CD8-positive, alpha-beta memory T cell (primary cell): Measurements from ENCODE around the gene VANGL2. TPM values are rescaled to one million over a fixed set of nuclear protein-coding genes. Genes with fewer than 3 reads are reported as not detected.
A peak's percentile ranks its signal among the peaks of the same experiment; 100 is the strongest.
"Not testable (repeated sequence)": the region's sequence is repeated elsewhere in the genome, so short reads cannot be mapped to it uniquely, and the experiment has no call there.

Experiments
- CTCF ChIA-PET: fragments of 350-600 bp; sonication (Branson Sonifier 250); formaldehyde crosslinking; loops from one replicate; lab custom pipeline; 2021; ENCODE audit warnings: antibody characterized with exemption; lab: Charles Lee
- POLR2A ChIA-PET: fragments of 350-600 bp; sonication (Branson Sonifier 250); formaldehyde crosslinking; loops from one replicate; lab custom pipeline; 2021; ENCODE audit warnings: antibody characterized with exemption; lab: Charles Lee
- DNase-seq, 5 donors: peaks; one replicate each; pipeline versions ENCODE4 v3.0.0 to v3.0.0-alpha.2; 2020 to 2022; ENCODE audit warnings: mixed read lengths in 1 of 5
- H3K27ac ChIP-seq: one replicate; pipeline ENCODE4 v1.7.0; 2013; ENCODE audit warnings: low read depth, mild to moderate bottlenecking, low read length, moderate library complexity
- H3K27me3 ChIP-seq: 2 replicates; pipeline ENCODE4 v1.7.0; 2013; ENCODE audit warnings: low read length, mild to moderate bottlenecking; ENCODE audit not compliant: insufficient read depth, poor library complexity, severe bottlenecking
- H3K36me3 ChIP-seq: 2 replicates; pipeline ENCODE4 v1.7.0; 2013; ENCODE audit warnings: mild to moderate bottlenecking, low read length, moderate library complexity; ENCODE audit not compliant: insufficient read depth
- H3K4me1 ChIP-seq: 2 replicates; pipeline ENCODE4 v1.7.0; 2013; ENCODE audit warnings: mild to moderate bottlenecking, low read length, moderate library complexity; ENCODE audit not compliant: insufficient read depth
- H3K4me3 ChIP-seq: 2 replicates; pipeline ENCODE4 v1.7.0; 2013; ENCODE audit warnings: mild to moderate bottlenecking, low read length
- H3K9me3 ChIP-seq: 2 replicates; pipeline ENCODE4 v1.7.0; 2013; ENCODE audit warnings: mild to moderate bottlenecking, low read length
- H3K27ac Mint-ChIP-seq, 8 donors: one replicate each; pipeline ENCODE4 v1.8.0; 2020 to 2021; ENCODE audit warnings: mixed read lengths in 8 of 8, mild to moderate bottlenecking in 6 of 8, inconsistent platforms in 3 of 8, moderate library complexity in 3 of 8
- H3K27me3 Mint-ChIP-seq, 2 donors: one replicate each; pipeline ENCODE4 v1.8.0; 2020 to 2021; ENCODE audit warnings: mixed read lengths in 2 of 2, mild to moderate bottlenecking in 1 of 2, moderate library complexity in 1 of 2
- H3K36me3 Mint-ChIP-seq, 3 donors: one replicate each; pipeline ENCODE4 v1.8.0; 2020 to 2021; ENCODE audit warnings: mixed read lengths in 3 of 3, inconsistent platforms in 1 of 3, mild to moderate bottlenecking in 1 of 3
- H3K4me1 Mint-ChIP-seq, 3 donors: one replicate each; pipeline ENCODE4 v1.8.0; 2020 to 2021; ENCODE audit warnings: mixed read lengths in 3 of 3, inconsistent platforms in 1 of 3, mild to moderate bottlenecking in 1 of 3
- H3K4me3 Mint-ChIP-seq, 7 donors: one replicate each; pipeline ENCODE4 v1.8.0; 2020 to 2021; ENCODE audit warnings: mixed read lengths in 7 of 7, mild to moderate bottlenecking in 6 of 7, moderate library complexity in 4 of 7, inconsistent platforms in 2 of 7
- H3K9me3 Mint-ChIP-seq, 5 donors: one replicate each; pipeline ENCODE4 v1.8.0; 2020 to 2022; ENCODE audit warnings: mixed read lengths in 5 of 5, mild to moderate bottlenecking in 3 of 5, moderate library complexity in 2 of 5, inconsistent platforms in 1 of 5
- polyA plus RNA-seq: library from polyadenylated mRNA; unstranded; fragments of 300-500 nt; fragmentation: Illumina TruSeq; gene quantifications from one replicate; pipeline ENCODE4 v1.2.3, GENCODE V29; 2021
- total RNA-seq, 2 experiments: library from RNA; stranded (reverse); gene quantifications; one replicate each; pipeline ENCODE4 v1.2.3, GENCODE V29; 2021

VANGL2 gene
- total and polyA plus RNA-seq, 3 experiments from 2014 or later, result 0.04 to 0.07 TPM; not detected in 1

DNA sequence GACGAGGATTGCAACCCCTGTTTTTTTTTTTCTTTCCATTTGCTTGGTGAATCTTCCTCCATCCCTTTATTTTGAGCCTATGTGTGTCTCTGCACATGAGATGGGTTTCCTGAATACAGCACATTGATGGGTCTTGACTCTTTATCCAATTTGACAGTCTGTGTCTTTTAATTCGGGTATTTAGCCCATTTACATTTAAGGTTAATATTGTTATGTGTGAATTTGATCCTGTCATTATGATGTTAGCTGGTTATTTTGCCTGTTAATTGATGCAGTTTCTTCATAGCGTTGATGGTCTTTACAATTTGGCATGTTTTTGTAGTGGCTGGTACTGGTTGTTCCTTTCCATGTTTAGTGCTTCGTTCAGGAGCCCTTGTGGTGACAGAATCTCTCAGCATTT is 12.0 kb upstream of the VANGL2 start:
- DNase-seq, H3K9me3 ChIP-seq, H3K27ac ChIP-seq, H3K36me3 ChIP-seq, POLR2A ChIA-PET, H3K27ac Mint-ChIP-seq, H3K4me3 Mint-ChIP-seq, H3K4me1 Mint-ChIP-seq, H3K4me1 ChIP-seq, H3K9me3 Mint-ChIP-seq, H3K27me3 ChIP-seq, H3K4me3 ChIP-seq: not testable (repeated sequence)
- H3K27me3 Mint-ChIP-seq, result peaks cover 10 to 20% of the 10 kb centered on the region in 2 donors
- peaks cover 0 to 30% (median 2%) of the 10 kb centered on the region in 3 donors for H3K36me3 Mint-ChIP-seq
- CTCF ChIA-PET, result interaction anchor here (1.3 kb wide), 1 partner anchor 10 kb away, joined by 3 read pairs; no protein-coding TSS in a partner anchor

DNA sequence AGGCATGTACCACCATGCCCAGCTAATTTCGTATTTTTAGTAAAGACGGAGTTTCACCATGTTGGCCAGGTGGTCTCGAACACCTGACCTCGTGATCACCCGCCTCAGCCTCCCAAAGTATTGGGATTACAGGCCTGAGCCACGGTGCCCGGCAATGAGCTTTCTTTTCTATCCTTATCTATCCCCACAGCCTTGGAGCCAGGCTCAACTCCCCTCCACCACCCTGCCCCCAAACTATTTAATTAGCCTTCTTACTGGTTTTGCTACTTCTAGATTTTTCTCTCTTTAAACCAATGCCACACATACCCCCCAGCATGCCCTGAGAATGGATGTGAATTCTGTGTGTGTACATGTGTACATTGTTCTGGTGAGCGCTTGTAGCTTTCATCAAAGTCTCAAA is 5.7 kb upstream of the VANGL2 start:
- no peak overlapping the region for H3K27ac ChIP-seq
- Mint-ChIP-seq H3K27me3 (peaks cover 7 to 38% of the 10 kb centered on the region in 2 donors), H3K4me1 (no peaks in the 10 kb centered on the region), H3K27ac (peak overlapping the region in 1 of 8 donors; percentile 44), H3K4me3 (no peak overlapping the region), H3K36me3 (peaks cover 0 to 3% (median 0%) of the 10 kb centered on the region in 3 donors), H3K9me3 (no peaks in the 10 kb centered on the region)
- H3K4me1 ChIP-seq, result no peaks in the 10 kb centered on the region
- no peak for DNase-seq
- H3K27me3 ChIP-seq, result peaks cover 4% of the 10 kb centered on the region
- POLR2A ChIA-PET, result no interaction called here
- H3K36me3 ChIP-seq, result no peaks in the 10 kb centered on the region
- CTCF ChIA-PET, result no interaction called here
- no peak overlapping the region for H3K4me3 ChIP-seq
- H3K9me3 ChIP-seq, result no peaks in the 10 kb centered on the region

DNA sequence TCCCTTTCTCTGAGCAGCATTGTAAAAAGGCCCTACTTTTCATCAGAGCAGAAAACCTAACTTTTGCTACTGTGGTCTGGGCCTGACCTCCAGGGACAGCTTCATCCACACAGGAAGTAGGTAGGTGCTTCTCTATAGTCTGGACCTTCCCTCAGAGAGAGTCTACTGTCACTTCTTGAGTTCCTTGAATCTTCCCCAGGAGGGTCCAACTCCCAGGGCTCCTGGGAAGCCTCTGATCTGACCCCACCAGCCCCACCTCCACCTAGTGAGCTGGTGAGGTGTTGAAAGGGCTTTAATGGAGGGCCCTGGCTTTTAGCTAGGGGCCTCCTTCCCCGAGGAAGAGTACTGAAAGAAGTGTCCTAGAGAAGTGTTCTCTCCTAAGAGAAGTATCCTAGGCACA is 2.7 kb upstream of the VANGL2 start:
- Mint-ChIP-seq H3K9me3 (no peaks in the 10 kb centered on the region), H3K27ac (no peak overlapping the region), H3K27me3 (peaks cover 17 to 48% of the 10 kb centered on the region in 2 donors), H3K36me3 (peaks cover 0 to 3% (median 0%) of the 10 kb centered on the region in 3 donors), H3K4me3 (no peak overlapping the region), H3K4me1 (peaks cover 6% of the 10 kb centered on the region in 3 donors)
- ChIA-PET POLR2A (no interaction called here), CTCF (interaction anchor here (1.1 to 1.4 kb wide), 2 partner anchors 9 to 277 kb away, joined by 4 read pairs; no protein-coding TSS in a partner anchor)
- Histone ChIP-seq H3K36me3 (no peaks in the 10 kb centered on the region), H3K9me3 (no peaks in the 10 kb centered on the region), H3K27ac (no peak overlapping the region), H3K4me1 (peaks cover 5% of the 10 kb centered on the region), H3K4me3 (no peak overlapping the region), H3K27me3 (peaks cover 20% of the 10 kb centered on the region)
- DNase-seq, result no peak

DNA sequence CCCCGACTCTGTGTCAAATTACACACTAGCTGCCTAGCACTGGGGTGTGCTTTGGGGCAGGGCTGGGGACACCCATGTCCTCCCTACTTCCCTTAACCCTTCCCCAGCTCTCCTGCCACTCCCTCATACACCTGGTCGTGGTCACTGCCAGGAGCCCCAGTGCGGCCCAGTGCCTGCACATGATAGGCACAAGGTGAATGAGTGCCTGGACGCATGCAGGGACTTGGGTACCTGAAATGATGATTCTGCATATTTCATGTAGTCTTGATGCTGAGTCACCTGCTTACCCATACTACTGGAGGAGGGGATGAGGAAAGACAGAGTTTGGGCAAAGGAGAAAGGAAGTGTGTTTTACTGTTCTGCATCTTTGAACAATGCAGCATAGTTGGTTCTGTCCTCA is 1.5 kb upstream of the VANGL2 start:
- Histone ChIP-seq H3K4me1 (peaks cover 5% of the 10 kb centered on the region), H3K9me3 (no peaks in the 10 kb centered on the region), H3K27ac (no peak overlapping the region), H3K4me3 (no peak overlapping the region), H3K27me3 (peaks cover 20% of the 10 kb centered on the region), H3K36me3 (no peaks in the 10 kb centered on the region)
- no peaks in the 10 kb centered on the region for H3K9me3 Mint-ChIP-seq
- no peak overlapping the region for H3K27ac Mint-ChIP-seq
- peaks cover 17 to 47% of the 10 kb centered on the region in 2 donors for H3K27me3 Mint-ChIP-seq
- DNase-seq, result no peak
- H3K4me3 Mint-ChIP-seq, result peak overlapping the region in 6 of 7 donors; percentile 16 to 73 (median 40)
- ChIA-PET CTCF (interaction anchor here (1.4 kb wide), 1 partner anchor 8 kb away, joined by 4 read pairs; no protein-coding TSS in a partner anchor), POLR2A (no interaction called here)
- peaks cover 6% of the 10 kb centered on the region in 3 donors for H3K4me1 Mint-ChIP-seq
- peaks cover 0 to 3% (median 0%) of the 10 kb centered on the region in 3 donors for H3K36me3 Mint-ChIP-seq

DNA sequence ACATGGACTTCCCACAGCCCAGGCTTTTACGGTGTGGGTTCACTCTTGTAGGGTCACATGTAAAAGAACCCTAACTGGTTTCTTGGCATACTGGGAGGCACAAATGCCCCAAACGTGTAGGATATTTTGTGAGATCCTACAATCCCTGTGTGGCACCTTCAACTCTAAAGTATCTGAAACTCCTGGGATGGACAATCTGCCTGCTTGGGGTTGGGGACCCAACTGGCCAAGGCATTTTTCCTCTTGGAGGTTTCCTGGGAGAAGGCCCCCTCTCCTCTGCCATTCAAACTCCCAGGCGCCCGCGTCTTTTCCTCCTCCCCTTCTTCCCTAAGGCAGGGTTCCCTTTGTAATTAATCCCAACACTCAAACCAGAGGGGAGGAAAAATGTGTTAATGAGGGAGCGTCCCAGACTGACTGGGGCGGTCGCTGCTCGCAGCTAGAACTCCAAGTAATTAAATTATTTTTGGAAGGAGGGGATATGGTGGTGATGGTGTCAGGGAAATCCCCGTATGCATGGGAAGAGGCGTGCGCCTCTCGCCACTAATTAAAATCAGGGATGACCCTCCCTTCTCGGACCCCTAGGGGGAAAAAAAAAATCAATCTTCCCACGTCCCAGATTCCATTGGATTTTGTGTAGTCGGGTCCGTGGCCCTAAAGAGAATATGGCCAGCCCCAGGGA is 681 bp upstream of the VANGL2 start:
- H3K4me1 Mint-ChIP-seq, result peaks cover 6% of the 10 kb centered on the region in 3 donors
- H3K9me3 Mint-ChIP-seq, result no peaks in the 10 kb centered on the region
- Histone ChIP-seq H3K9me3 (no peaks in the 10 kb centered on the region), H3K4me1 (peaks cover 5% of the 10 kb centered on the region), H3K36me3 (no peaks in the 10 kb centered on the region), H3K27ac (no peak overlapping the region), H3K27me3 (peaks cover 16% of the 10 kb centered on the region), H3K4me3 (no peak overlapping the region)
- ChIA-PET POLR2A (interaction anchor here (0.7 kb wide), 1 partner anchor 407 kb away, joined by 4 read pairs; no protein-coding TSS in a partner anchor), CTCF (no interaction called here)
- no peak for DNase-seq
- peak overlapping the region in 5 of 7 donors; percentile 20 to 76 (median 48) for H3K4me3 Mint-ChIP-seq
- H3K27ac Mint-ChIP-seq, result no peak overlapping the region
- peaks cover 0 to 3% (median 0%) of the 10 kb centered on the region in 3 donors for H3K36me3 Mint-ChIP-seq
- peaks cover 19 to 42% of the 10 kb centered on the region in 2 donors for H3K27me3 Mint-ChIP-seq

DNA sequence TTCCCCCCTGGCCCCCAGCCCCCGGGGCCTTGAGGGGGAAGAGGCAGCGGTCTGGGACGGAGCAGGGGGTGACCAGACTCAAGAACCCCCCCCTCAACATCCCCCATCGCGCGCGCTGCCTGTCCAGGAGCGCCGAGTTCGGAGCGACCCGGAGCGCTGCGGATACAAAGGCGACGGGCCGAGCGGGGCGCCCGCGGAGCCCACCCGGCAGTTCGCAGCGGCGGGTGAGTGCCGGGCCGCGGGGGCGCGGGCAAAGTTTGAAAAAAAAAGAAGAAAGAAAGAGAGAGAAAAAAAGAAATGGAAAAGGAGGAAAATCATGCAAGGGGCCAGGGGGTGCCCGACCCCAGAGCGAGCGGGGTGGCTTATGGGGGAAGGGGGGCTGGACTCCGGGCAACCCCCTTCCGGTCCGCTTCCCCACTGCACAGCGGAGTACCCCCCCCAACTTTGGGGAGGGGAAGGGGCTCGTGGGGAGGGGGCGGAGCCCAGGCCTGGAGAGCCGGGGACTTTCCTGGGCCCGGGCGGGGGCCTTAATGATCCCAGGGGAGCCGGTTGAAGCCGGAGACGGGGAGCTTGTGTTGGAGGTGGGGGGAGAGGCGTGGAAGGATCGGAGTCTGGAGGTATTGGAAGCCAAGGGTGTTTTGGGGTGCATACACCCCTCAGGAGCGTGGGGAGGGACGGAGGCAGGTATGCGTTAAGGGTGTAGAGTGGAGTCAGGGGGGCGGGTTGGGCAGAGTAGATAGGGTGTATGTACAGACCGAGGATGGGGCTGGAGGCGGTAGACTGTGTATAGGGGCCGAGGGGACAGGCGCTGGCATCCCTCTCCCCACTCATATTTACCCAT is 502 bp downstream of the VANGL2 start:
- H3K4me1 ChIP-seq, result peaks cover 5% of the 10 kb centered on the region
- Mint-ChIP-seq H3K4me3 (peak overlapping the region; percentile 15 to 88 (median 65)), H3K4me1 (peaks cover 6% of the 10 kb centered on the region in 3 donors), H3K27ac (peak overlapping the region in 1 of 8 donors; percentile 43), H3K9me3 (no peaks in the 10 kb centered on the region), H3K27me3 (peaks cover 18 to 32% of the 10 kb centered on the region in 2 donors), H3K36me3 (peaks cover 0 to 1% (median 0%) of the 10 kb centered on the region in 3 donors)
- peaks cover 16% of the 10 kb centered on the region for H3K27me3 ChIP-seq
- no peaks in the 10 kb centered on the region for H3K9me3 ChIP-seq
- DNase-seq, result peak in 1 of 5 donors; percentile 21
- H3K27ac ChIP-seq, result no peak overlapping the region
- POLR2A ChIA-PET, result no interaction called here
- peak overlapping the region; percentile 34 for H3K4me3 ChIP-seq
- H3K36me3 ChIP-seq, result no peaks in the 10 kb centered on the region
- CTCF ChIA-PET, result no interaction called here

DNA sequence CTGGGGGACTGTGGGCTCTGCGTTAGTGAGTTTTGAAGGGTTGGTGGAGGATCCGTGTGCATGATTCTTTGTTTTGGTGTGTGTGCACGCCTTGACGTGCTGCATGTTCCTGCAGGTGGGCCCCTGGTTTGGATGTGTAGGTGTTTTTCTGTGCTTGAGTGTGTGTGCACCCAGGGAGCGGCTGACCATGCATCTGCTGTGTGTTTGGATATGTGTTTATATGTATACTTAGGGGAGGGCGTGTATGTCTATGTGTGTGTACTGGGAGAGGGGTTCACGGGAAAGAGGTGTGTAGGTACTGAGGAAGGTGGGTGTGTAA is 1.1 kb downstream of the VANGL2 start:
- POLR2A ChIA-PET, result no interaction called here
- H3K27me3 ChIP-seq, result peaks cover 16% of the 10 kb centered on the region
- no peaks in the 10 kb centered on the region for H3K36me3 Mint-ChIP-seq
- H3K4me3 Mint-ChIP-seq, result peak overlapping the region; percentile 15 to 88 (median 65)
- H3K27ac Mint-ChIP-seq, result peak overlapping the region in 1 of 8 donors; percentile 39
- no peak for DNase-seq
- no peaks in the 10 kb centered on the region for H3K9me3 ChIP-seq
- CTCF ChIA-PET, result no interaction called here
- peaks cover 5% of the 10 kb centered on the region for H3K4me1 ChIP-seq
- peaks cover 6% of the 10 kb centered on the region in 3 donors for H3K4me1 Mint-ChIP-seq
- no peak overlapping the region for H3K27ac ChIP-seq
- no peaks in the 10 kb centered on the region for H3K36me3 ChIP-seq
- H3K27me3 Mint-ChIP-seq, result peaks cover 17 to 30% of the 10 kb centered on the region in 2 donors
- H3K4me3 ChIP-seq, result no peak overlapping the region
- no peaks in the 10 kb centered on the region for H3K9me3 Mint-ChIP-seq
